IPS DF 4.7 (cell line): ENCODE data around the gene TEAD1.

Experiments used
- DNase-seq: peaks from one replicate; pipeline ENCODE4 v3.0.0-alpha.2; 2013; ENCODE audit warnings: low spot score; ENCODE audit errors: extremely low read depth

TEAD1 gene

GRCh38 chr11:12707500-12707880, 33.3 kb downstream of the TEAD1 start:
- no peak for DNase-seq

- DNase-seq = no peak
Observed at GRCh38 chr11:12711496-12711895, 37.3 kb downstream of the TEAD1 start.

GRCh38 chr11:12712132-12712531, 37.9 kb downstream of the TEAD1 start:
- DNase-seq = no peak

- no peak for DNase-seq
Observed at GRCh38 chr11:12715131-12715530, 40.9 kb downstream of the TEAD1 start.

- DNase-seq = no peak
Observed at GRCh38 chr11:12715941-12716340, 41.7 kb downstream of the TEAD1 start.

GRCh38 chr11:12716816-12717215, 42.6 kb downstream of the TEAD1 start:
- no peak for DNase-seq

GRCh38 chr11:12717851-12718291, 43.6 kb downstream of the TEAD1 start:
- DNase-seq = no peak

GRCh38 chr11:12719221-12719620, 45.0 kb downstream of the TEAD1 start:
- no peak for DNase-seq

- DNase-seq = no peak
Observed at GRCh38 chr11:12721816-12722604, 47.8 kb downstream of the TEAD1 start.

- no peak for DNase-seq
Observed at GRCh38 chr11:12723421-12724300, 49.4 kb downstream of the TEAD1 start.

- no peak for DNase-seq
Observed at GRCh38 chr11:12724301-12725054, 50.3 kb downstream of the TEAD1 start.

GRCh38 chr11:12725055-12725862, 51.0 kb downstream of the TEAD1 start:
- DNase-seq = no peak

- no peak for DNase-seq
Observed at GRCh38 chr11:12725863-12726682, 51.9 kb downstream of the TEAD1 start.

- DNase-seq = no peak
Observed at GRCh38 chr11:12727563-12728211, 53.5 kb downstream of the TEAD1 start.

GRCh38 chr11:12728417-12728816, 54.2 kb downstream of the TEAD1 start:
- DNase-seq = no peak

GRCh38 chr11:12729941-12730340, 55.7 kb downstream of the TEAD1 start:
- DNase-seq = no peak

GRCh38 chr11:12731841-12732336, 57.7 kb downstream of the TEAD1 start:
- no peak for DNase-seq

GRCh38 chr11:12733091-12733490, 58.9 kb downstream of the TEAD1 start:
- no peak for DNase-seq

- no peak for DNase-seq
Observed at GRCh38 chr11:12734625-12735024, 60.4 kb downstream of the TEAD1 start.
